Activated CD4-positive, CD25-positive, alpha-beta regulatory T cell treated with anti-CD3 and anti-CD28 coated beads, Interleukin-2, amount 50 U/mL, for 24 hours (primary cell): Measurements from ENCODE around the gene CXCR2.
"Not testable (repeated sequence)": the region's sequence is repeated elsewhere in the genome, so short reads cannot be mapped to it uniquely, and the experiment has no call there.

ENCODE experiments used
- ATAC-seq, 2 donors: fragments of 150-1000 bp; cut with Tn5 transposase; one replicate each; pipeline ENCODE4 v1.10.0; 2021; ENCODE audit warnings: mild to moderate bottlenecking in 1 of 2, moderate library complexity in 1 of 2

CXCR2 gene

GRCh38 chr2:218125626-218126080, at the start of gene CXCR2:
Gene CXCR2 (plus strand): TSS chr2:218126028. CDS start chr2:218134802, 8,774 bp downstream.
- no peak for ATAC-seq

GRCh38 chr2:218077464-218078216, 48.2 kb upstream of the CXCR2 start:
- no peak for ATAC-seq

- no peak for ATAC-seq
Observed at GRCh38 chr2:218079943-218080913, 45.6 kb upstream of the CXCR2 start.

GRCh38 chr2:218081063-218081462, 44.8 kb upstream of the CXCR2 start:
- ATAC-seq = no peak

- ATAC-seq = no peak
Observed at GRCh38 chr2:218081695-218082094, 44.1 kb upstream of the CXCR2 start.

- no peak for ATAC-seq
Observed at GRCh38 chr2:218082586-218083351, 43.1 kb upstream of the CXCR2 start.

GRCh38 chr2:218083352-218083676, 42.5 kb upstream of the CXCR2 start:
- no peak for ATAC-seq

- no peak for ATAC-seq
Observed at GRCh38 chr2:218086478-218086877, 39.4 kb upstream of the CXCR2 start.

- ATAC-seq = no peak
Observed at GRCh38 chr2:218089259-218089658, 36.6 kb upstream of the CXCR2 start.

GRCh38 chr2:218091746-218092145, 34.1 kb upstream of the CXCR2 start:
- no peak for ATAC-seq

GRCh38 chr2:218093879-218094278, 31.9 kb upstream of the CXCR2 start:
- ATAC-seq = no peak

- no peak for ATAC-seq
Observed at GRCh38 chr2:218095853-218096252, 30.0 kb upstream of the CXCR2 start.

- ATAC-seq = no peak
Observed at GRCh38 chr2:218097975-218098374, 27.9 kb upstream of the CXCR2 start.

GRCh38 chr2:218108834-218109233, 17.0 kb upstream of the CXCR2 start:
- not testable (repeated sequence) for ATAC-seq

GRCh38 chr2:218121789-218122188, 4.0 kb upstream of the CXCR2 start:
- ATAC-seq = not testable (repeated sequence)

GRCh38 chr2:218122286-218122685, 3.5 kb upstream of the CXCR2 start:
- ATAC-seq = not testable (repeated sequence)

GRCh38 chr2:218123986-218124385, 1.8 kb upstream of the CXCR2 start:
- no peak for ATAC-seq

- ATAC-seq = no peak
Observed at GRCh38 chr2:218125095-218125494, 733 bp upstream of the CXCR2 start.

GRCh38 chr2:218127929-218128455, 2.2 kb downstream of the CXCR2 start:
- ATAC-seq = no peak

GRCh38 chr2:218128781-218129457, 3.1 kb downstream of the CXCR2 start:
- no peak for ATAC-seq

GRCh38 chr2:218129458-218130135, 3.8 kb downstream of the CXCR2 start:
- no peak for ATAC-seq
